GM13976 (cell line): Measurements from ENCODE around the gene HOXA9.

Source experiments
- DNase-seq: peaks from one replicate; pipeline ENCODE4 v3.0.0; 2012; ENCODE audit warnings: low spot score
- in situ Hi-C: fragments of 300-500 bp; cut with MboI; formaldehyde crosslinking; loops from one replicate; pipeline ENCODE4 v1.12.0; 2022; ENCODE audit warnings: low sequenced_read_pairs, mixed read lengths, inconsistent platforms; ENCODE audit not compliant: unreplicated experiment
- TF ChIP-seq, protein P1 (sequence below): IDR thresholded peaks from 2 replicates; pipeline ENCODE4 v1.5.1; 2012; ENCODE audit warnings: borderline replicate concordance, mild to moderate bottlenecking; ENCODE audit not compliant: insufficient read depth; ENCODE audit errors: extremely low read depth, missing control alignments, control extremely low read depth

HOXA9 gene

DNA sequence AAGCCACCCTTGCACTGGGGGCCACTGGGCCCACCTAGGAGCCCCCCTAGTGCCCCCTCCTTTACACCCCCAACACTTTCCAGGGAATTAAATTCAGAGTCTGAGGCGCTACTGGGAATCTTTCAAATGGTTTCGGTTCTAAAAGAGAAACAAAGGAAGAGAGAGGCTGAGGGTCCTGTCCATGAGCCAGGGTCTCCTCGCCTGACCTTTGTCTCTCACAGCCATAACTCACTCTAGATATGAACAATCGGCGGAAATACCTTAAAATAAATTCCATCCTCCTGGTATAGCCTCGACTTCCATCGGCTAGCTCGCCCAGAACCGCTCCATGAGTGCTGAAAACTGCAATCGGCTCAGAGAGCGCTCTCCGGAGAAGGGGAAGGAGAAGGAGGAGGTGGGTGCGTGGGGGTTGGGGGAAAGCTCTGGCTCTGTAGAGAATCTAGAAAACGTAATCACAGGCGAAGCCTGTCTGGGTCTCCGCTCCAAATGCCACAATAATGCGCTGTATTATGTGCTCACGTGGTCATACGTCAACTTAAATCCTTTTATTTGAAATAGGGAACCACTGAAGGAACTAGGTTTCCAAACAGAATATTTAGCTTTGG lies 47.3 kb downstream of the HOXA9 start:
- no peak for DNase-seq
- TF ChIP-seq, protein P1, sequence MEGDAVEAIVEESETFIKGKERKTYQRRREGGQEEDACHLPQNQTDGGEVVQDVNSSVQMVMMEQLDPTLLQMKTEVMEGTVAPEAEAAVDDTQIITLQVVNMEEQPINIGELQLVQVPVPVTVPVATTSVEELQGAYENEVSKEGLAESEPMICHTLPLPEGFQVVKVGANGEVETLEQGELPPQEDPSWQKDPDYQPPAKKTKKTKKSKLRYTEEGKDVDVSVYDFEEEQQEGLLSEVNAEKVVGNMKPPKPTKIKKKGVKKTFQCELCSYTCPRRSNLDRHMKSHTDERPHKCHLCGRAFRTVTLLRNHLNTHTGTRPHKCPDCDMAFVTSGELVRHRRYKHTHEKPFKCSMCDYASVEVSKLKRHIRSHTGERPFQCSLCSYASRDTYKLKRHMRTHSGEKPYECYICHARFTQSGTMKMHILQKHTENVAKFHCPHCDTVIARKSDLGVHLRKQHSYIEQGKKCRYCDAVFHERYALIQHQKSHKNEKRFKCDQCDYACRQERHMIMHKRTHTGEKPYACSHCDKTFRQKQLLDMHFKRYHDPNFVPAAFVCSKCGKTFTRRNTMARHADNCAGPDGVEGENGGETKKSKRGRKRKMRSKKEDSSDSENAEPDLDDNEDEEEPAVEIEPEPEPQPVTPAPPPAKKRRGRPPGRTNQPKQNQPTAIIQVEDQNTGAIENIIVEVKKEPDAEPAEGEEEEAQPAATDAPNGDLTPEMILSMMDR, result no peak
- in situ Hi-C loops, result no loop called here

DNA sequence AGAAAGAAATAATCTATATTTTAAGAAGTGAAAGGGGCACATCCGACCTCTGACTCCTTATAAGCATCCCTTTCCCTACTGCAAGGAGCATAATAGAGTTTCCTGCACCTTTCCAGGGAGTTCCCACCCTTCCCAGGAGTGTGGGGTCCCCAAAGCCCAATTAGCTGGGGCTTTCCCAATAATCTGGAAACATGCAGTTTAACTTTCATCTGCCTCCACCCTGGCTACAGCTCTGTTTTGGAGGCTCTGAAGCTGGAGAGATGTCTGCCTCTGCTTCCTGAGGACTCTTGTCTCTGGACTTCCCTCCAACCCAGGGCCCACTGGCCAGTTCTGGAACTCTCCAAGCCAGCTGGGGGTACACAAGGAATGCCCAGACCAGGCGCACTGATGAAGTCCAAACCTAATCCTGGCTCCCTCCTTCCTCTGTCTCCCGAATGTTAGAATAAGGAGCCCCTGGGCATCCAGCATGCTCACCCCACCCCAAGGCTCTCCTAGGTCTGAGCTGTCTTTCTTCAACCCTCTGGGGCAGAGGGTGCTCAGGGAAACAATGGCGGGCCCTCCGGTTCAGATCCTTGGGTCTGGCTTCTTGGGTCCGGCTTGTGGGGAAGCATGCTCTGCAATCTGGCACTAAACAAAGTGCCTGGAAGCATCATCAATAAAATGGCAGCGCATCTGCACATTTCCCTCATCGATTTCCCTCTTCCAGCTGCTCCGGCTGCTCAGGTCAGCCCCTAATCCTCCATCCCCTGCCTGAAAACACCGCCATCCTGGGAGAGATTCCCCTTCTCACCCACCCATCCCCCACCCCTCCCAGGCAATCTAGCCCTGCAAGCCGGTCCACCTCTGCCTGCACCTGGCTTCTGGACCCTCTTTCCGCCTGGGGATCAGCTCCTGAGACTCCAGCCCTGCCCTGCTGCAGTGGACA lies 48.1 kb downstream of the HOXA9 start:
- TF ChIP-seq, protein P1, result no peak
- in situ Hi-C loops, result no loop called here

DNA sequence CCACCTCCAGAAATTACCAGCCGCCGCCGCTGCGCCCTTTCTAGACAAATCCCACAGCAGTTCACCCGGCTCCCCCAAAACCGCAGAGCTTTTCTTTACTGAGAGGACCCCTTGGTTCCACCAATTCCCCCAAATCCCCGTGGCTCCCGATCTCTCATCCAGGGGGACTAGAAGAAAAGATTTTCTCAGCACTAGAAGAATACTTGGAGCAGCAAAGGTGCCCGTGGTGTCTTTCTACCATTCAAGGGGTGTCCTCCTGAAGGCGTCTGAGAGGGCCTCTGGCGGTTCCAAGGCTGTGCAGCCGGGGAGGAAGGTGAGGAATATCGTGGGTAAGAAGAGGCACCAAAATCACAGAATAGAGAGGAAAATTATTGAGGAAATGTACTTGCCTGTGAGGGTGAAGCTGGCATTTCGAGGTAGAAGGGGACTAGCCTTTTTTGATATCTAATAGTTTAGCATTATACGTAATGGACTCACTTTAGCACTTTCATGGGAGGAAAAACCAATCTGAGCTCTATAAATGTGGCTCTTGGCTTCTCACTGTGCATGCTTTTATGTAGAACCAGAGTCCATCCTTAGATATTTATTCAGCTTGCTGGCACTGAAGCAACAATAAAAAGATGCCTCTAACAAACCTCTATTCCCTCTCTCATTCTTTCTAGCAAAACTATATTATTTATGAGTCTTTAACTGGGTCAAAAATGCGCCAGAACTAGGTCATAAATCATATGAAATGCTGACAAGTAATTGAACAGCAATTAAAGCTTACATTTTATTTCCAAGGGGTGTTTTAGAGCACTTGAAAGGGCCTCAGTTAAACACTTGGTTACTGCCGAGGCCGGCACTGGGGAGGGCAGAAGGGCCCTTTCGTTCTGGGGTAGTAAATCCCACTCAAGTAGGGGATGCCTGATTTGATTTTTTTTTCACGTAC lies 49.0 kb downstream of the HOXA9 start:
- no peak for DNase-seq
- in situ Hi-C loops, result no loop called here
- TF ChIP-seq, protein P1, result no peak

More for the DNA sequence above, 48.1 kb downstream of the HOXA9 start:
- DNase-seq, result no peak

DNA sequence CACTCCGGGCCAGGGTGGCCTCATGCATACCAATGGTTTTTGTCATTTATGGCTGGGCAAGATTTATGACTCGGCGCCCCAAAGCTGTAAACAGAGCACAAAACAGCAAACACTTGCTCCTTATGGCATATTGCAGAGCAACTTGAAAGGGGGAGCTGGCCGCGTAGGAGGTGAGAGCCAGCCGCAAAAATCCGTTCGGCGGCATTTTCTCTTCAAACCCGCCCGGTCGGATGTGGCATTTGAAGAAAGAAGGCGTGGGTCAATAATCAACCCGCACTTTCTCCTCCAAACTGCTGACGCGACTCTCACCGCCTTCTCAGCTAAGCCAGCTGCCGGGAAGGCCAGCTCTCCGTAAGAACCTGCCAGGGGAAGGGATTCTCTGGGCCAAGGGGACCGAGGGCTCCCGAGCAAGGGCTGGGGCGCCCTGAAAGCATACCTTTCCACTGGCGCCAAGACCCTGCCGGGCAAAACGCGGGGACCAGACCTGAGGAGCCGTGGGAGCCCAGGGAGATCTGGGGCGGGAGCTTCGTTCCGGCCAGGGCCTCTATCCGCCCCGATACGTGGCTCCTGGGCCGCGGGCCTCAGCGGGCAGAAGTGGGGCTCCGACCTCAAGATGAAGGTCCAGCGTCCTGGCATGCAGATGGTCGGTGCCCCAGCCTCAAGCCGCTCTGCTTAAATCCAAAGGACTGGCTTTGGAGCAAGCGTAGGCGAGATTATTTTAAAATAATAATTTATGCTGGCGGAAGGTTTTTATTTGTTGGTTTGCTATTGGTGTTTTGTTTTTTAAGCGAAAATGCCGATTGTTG lies 49.9 kb downstream of the HOXA9 start:
- no peak for DNase-seq
- in situ Hi-C loops, result no loop called here
- TF ChIP-seq, protein P1, result no peak

DNA sequence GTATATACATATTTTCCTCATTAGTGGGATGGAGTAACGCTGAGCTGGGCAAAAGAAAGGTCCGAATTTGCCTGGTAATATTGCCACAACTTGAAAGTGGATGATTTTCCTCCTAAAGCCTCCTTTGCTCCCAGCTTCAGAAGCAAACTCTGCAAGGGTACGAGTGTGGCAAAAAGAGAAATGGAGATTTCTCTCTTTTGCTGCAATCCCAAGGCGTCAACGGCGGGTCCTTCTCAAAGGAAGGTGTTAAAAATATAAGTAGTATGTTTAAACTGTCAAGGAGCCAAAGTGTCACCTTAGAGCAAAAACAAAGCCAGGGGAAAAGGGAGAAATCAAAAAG lies 50.5 kb downstream of the HOXA9 start:
- DNase-seq, result no peak
- TF ChIP-seq, protein P1, result no peak
- in situ Hi-C loops, result no loop called here
